Keratinocyte (primary cell): ENCODE data around the gene MYPN. TPM values are rescaled to one million over a fixed set of nuclear protein-coding genes. Genes with fewer than 3 reads are reported as not detected.

Experiments used
- DNase-seq: peaks from one replicate; pipeline ENCODE4 v3.0.0-alpha.2; 2011; ENCODE audit warnings: low read depth, missing footprints, low spot score
- FAIRE-seq: peaks from 2 replicates; lab custom pipeline; 2011; peaks lifted over from hg19 to GRCh38; lab: Jason Lieb, UNC
- H2AFZ ChIP-seq: 2 replicates; pipeline ENCODE4 v1.6.0; 2012; ENCODE audit warnings: low read length, control low read depth, inconsistent platforms; ENCODE audit not compliant: control insufficient read depth
- H3K27ac ChIP-seq: 2 replicates; pipeline ENCODE4 v1.5.1; 2011; ENCODE audit warnings: low read length; ENCODE audit not compliant: control insufficient read depth, insufficient read depth
- H3K27me3 ChIP-seq: 3 replicates; pipeline ENCODE4 v1.6.0; 2011; ENCODE audit warnings: low read length; ENCODE audit not compliant: control insufficient read depth, insufficient read depth; ENCODE audit errors: extremely low read depth
- H3K36me3 ChIP-seq, 2 experiments: 2 replicates in 1 of 2; 3 replicates in 1 of 2; pipeline ENCODE4 v1.5.1; 2011; ENCODE audit warnings: low read length in 2 of 2, mild to moderate bottlenecking in 1 of 2; ENCODE audit not compliant: control insufficient read depth in 2 of 2, insufficient read depth in 2 of 2; ENCODE audit errors: extremely low read depth in 1 of 2
- H3K4me1 ChIP-seq: 3 replicates; pipeline ENCODE4 v1.5.1; 2011; ENCODE audit warnings: low read length; ENCODE audit not compliant: control insufficient read depth, insufficient read depth; ENCODE audit errors: extremely low read depth
- H3K4me2 ChIP-seq: 3 replicates; pipeline ENCODE4 v1.6.0; 2011; ENCODE audit warnings: low read depth, low read length; ENCODE audit not compliant: control insufficient read depth, insufficient read depth; ENCODE audit errors: extremely low read depth
- H3K4me3 ChIP-seq, 3 experiments: fragments of 200-600 bp in 1 of 3; sonication (generic) in 1 of 3; 2 replicates in 2 of 3; 3 replicates in 1 of 3; pipeline ENCODE4 v1.5.1; 2011 to 2016; ENCODE audit warnings: low read length in 3 of 3, mild to moderate bottlenecking in 3 of 3, control low read depth in 2 of 3, inconsistent platforms in 1 of 3, low read depth in 1 of 3, mixed read lengths in 1 of 3, mixed run types in 1 of 3, moderate library complexity in 1 of 3; ENCODE audit not compliant: control insufficient read depth in 2 of 3, insufficient read depth in 2 of 3; ENCODE audit errors: extremely low read depth in 1 of 3
- H3K79me2 ChIP-seq: 2 replicates; pipeline ENCODE4 v1.6.0; 2012; ENCODE audit warnings: low read length; ENCODE audit not compliant: control insufficient read depth, insufficient read depth
- H3K9ac ChIP-seq: 3 replicates; pipeline ENCODE4 v1.6.0; 2011; ENCODE audit warnings: low read length; ENCODE audit not compliant: control insufficient read depth, insufficient read depth; ENCODE audit errors: extremely low read depth
- H3K9me1 ChIP-seq: 3 replicates; pipeline ENCODE4 v1.6.0; 2011; ENCODE audit warnings: low read length; ENCODE audit not compliant: control insufficient read depth, insufficient read depth; ENCODE audit errors: extremely low read depth
- H3K9me3 ChIP-seq: 2 replicates; pipeline ENCODE4 v1.5.1; 2012; ENCODE audit warnings: low read depth, low read length; ENCODE audit not compliant: control insufficient read depth
- H4K20me1 ChIP-seq: 3 replicates; pipeline ENCODE4 v1.6.0; 2011; ENCODE audit warnings: low read length; ENCODE audit not compliant: control insufficient read depth, insufficient read depth; ENCODE audit errors: extremely low read depth
- EZH2 ChIP-seq: IDR thresholded peaks from one replicate; pipeline ENCODE4 v1.6.1; 2012; ENCODE audit warnings: inconsistent platforms, mild to moderate bottlenecking, low read length, moderate library complexity
- dilution Hi-C: fragments of 300-500 bp; cut with MboI; formaldehyde crosslinking; loops from one replicate; pipeline ENCODE4 v1.7.0; 2020; ENCODE audit warnings: low sequenced_read_pairs; ENCODE audit not compliant: extremely low pct_ligation_motif_present
- polyA plus RNA-seq, 5 experiments: library from polyadenylated mRNA; depleted of rRNA in 3 of 5; stranded (reverse) in 3 of 5; stranded (forward) in 1 of 5; unstranded in 1 of 5; fragments of >200 nt; gene quantifications; 1 replicate in 1 of 5; 2 replicates in 3 of 5; 3 replicates in 1 of 5; pipeline versions ENCODE4 v1.2.1 to v1.2.3, GENCODE V29; 2011 to 2012; ENCODE audit warnings: missing spikeins in 2 of 5, low read depth in 1 of 5, low replicate concordance in 1 of 5
- TF ChIP-seq, protein P1 (sequence below), 3 experiments: IDR thresholded peaks in 1 of 3; conservative IDR thresholded peaks in 1 of 3; optimal IDR thresholded peaks in 1 of 3; 2 replicates in 2 of 3; 3 replicates in 1 of 3; pipeline versions ENCODE3 to v1.5.1; 2011; ENCODE audit warnings: low read length in 3 of 3, mild to moderate bottlenecking in 3 of 3, moderate library complexity in 2 of 3, control low read depth in 1 of 3, inconsistent platforms in 1 of 3; ENCODE audit not compliant: insufficient read depth in 2 of 3; ENCODE audit errors: extremely low read depth in 1 of 3

MYPN gene
- polyA plus RNA-seq, 1 donor (not counting 4 experiments of a cell fraction or from before 2014, with no cell fraction given) = 0.42 TPM

DNA sequence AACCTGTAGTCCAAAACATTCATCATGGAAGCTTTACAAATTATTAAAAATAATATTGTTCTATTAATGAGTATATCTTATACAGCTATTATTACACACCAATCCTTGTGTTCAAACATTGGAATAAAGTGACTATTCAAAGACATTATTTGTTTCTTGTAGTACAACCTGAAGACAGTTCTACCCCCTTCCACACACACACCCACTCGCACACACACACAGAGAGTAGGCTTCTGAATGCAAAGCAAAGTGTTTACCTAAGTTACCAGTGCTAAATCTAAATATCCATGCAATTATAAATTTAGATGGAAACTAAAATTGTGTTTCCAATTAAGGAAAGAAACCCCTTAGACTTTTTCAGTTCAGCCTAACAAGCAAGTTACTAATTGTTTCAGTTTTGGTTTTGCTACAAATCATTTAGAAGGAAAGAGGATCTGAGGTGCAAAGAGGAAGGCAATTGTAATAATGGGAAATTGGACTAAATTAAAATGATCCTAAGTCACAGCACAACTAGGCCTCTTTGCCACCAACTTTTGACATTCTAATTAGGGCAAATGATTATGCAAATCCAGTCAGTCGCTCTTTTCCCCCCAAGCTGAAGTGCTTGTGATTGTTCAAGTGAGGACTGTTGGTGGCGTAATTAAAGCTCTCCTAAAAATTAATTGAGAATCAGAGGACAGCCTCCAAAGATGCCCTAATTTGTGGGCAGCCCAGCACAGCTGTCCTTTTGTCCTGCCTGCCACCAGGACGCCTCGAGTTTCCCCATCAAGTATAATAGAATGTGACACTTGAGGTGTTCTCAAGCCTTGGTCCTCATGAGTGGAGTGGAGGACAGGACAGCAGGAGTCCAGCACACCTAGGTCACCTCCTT lies 142.6 kb downstream of the MYPN start:
- H2AFZ ChIP-seq = no peak overlapping the region
- H3K4me3 ChIP-seq = no peak overlapping the region
- TF ChIP-seq, protein P1, sequence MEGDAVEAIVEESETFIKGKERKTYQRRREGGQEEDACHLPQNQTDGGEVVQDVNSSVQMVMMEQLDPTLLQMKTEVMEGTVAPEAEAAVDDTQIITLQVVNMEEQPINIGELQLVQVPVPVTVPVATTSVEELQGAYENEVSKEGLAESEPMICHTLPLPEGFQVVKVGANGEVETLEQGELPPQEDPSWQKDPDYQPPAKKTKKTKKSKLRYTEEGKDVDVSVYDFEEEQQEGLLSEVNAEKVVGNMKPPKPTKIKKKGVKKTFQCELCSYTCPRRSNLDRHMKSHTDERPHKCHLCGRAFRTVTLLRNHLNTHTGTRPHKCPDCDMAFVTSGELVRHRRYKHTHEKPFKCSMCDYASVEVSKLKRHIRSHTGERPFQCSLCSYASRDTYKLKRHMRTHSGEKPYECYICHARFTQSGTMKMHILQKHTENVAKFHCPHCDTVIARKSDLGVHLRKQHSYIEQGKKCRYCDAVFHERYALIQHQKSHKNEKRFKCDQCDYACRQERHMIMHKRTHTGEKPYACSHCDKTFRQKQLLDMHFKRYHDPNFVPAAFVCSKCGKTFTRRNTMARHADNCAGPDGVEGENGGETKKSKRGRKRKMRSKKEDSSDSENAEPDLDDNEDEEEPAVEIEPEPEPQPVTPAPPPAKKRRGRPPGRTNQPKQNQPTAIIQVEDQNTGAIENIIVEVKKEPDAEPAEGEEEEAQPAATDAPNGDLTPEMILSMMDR (optimal IDR thresholded peaks at IDR 0.05 in 1 of 3, IDR thresholded peaks at IDR 0.05 in 1 of 3, conservative IDR thresholded peaks at IDR 0.05 in 1 of 3; ENCODE audit: extremely low read depth in 1 of 3, insufficient read depth in 2 of 3, low read length in 3 of 3) = no peak
- no peak for TF ChIP-seq EZH2
- H3K4me2 ChIP-seq = no peak overlapping the region
- H3K79me2 ChIP-seq = no peaks in the 10 kb centered on the region
- H3K9ac ChIP-seq = no peak overlapping the region
- DNase-seq (no peak), FAIRE-seq (no peak)
- H3K4me1 ChIP-seq = no peaks in the 10 kb centered on the region
- H3K36me3 ChIP-seq = no peaks in the 10 kb centered on the region
- no peaks in the 10 kb centered on the region for H3K27me3 ChIP-seq
- H3K9me1 ChIP-seq = no peaks in the 10 kb centered on the region
- H3K27ac ChIP-seq = no peak overlapping the region
- dilution Hi-C loops = no loop called here
- no peaks in the 10 kb centered on the region for H4K20me1 ChIP-seq
- H3K9me3 ChIP-seq = no peaks in the 10 kb centered on the region

- no peak overlapping the region for H3K4me2 ChIP-seq
- no peaks in the 10 kb centered on the region for H3K27me3 ChIP-seq
- H3K4me3 ChIP-seq = no peak overlapping the region
- H3K36me3 ChIP-seq = no peaks in the 10 kb centered on the region
- no peak overlapping the region for H3K27ac ChIP-seq
- no peaks in the 10 kb centered on the region for H3K4me1 ChIP-seq
- TF ChIP-seq, protein P1 (optimal IDR thresholded peaks at IDR 0.05 in 1 of 3, IDR thresholded peaks at IDR 0.05 in 1 of 3, conservative IDR thresholded peaks at IDR 0.05 in 1 of 3; ENCODE audit: extremely low read depth in 1 of 3, insufficient read depth in 2 of 3, low read length in 3 of 3) = no peak
- TF ChIP-seq EZH2 = no peak
- no peaks in the 10 kb centered on the region for H3K79me2 ChIP-seq
- FAIRE-seq = no peak
- no peak overlapping the region for H2AFZ ChIP-seq
- dilution Hi-C loops = no loop called here
- H3K9ac ChIP-seq = no peak overlapping the region
- no peaks in the 10 kb centered on the region for H4K20me1 ChIP-seq
- no peak for DNase-seq
- no peaks in the 10 kb centered on the region for H3K9me3 ChIP-seq
- H3K9me1 ChIP-seq = no peaks in the 10 kb centered on the region
Observed at GRCh38 chr10:68253346-68253745, 144.1 kb downstream of the MYPN start.
